Activated naive CD8-positive, alpha-beta T cell treated with anti-CD3 and anti-CD28 coated beads, Interleukin-2, amount 50 U/mL, for 16 hours (primary cell): ENCODE measurements around the gene ZNF467.

Experiments used
- DNase-seq: peaks from one replicate; pipeline ENCODE4 v3.0.0-alpha.2; 2020; ENCODE audit warnings: low read depth, low spot score

Gene ZNF467

GRCh38 chr7:149806726-149807125 lies 33.3 kb upstream of the ZNF467 start:
- DNase-seq = no peak

GRCh38 chr7:149804106-149804505 lies 30.7 kb upstream of the ZNF467 start:
- no peak for DNase-seq

GRCh38 chr7:149803551-149804074 lies 30.2 kb upstream of the ZNF467 start:
- no peak for DNase-seq

GRCh38 chr7:149802966-149803365 lies 29.6 kb upstream of the ZNF467 start:
- DNase-seq = no peak

- no peak for DNase-seq
Observed at GRCh38 chr7:149801816-149802215, 28.4 kb upstream of the ZNF467 start.

- DNase-seq = no peak
Observed at GRCh38 chr7:149801002-149801566, 27.7 kb upstream of the ZNF467 start.

- no peak for DNase-seq
Observed at GRCh38 chr7:149800169-149800555, 26.8 kb upstream of the ZNF467 start.

- peak; percentile 17 for DNase-seq
Observed at GRCh38 chr7:149799397-149800168, 26.2 kb upstream of the ZNF467 start.

GRCh38 chr7:149797771-149798170 lies 24.4 kb upstream of the ZNF467 start:
- DNase-seq = no peak

- DNase-seq = no peak
Observed at GRCh38 chr7:149796287-149796860, 23.0 kb upstream of the ZNF467 start.

- DNase-seq = no peak
Observed at GRCh38 chr7:149795126-149795525, 21.7 kb upstream of the ZNF467 start.

GRCh38 chr7:149794661-149795060 lies 21.3 kb upstream of the ZNF467 start:
- DNase-seq = no peak

- no peak for DNase-seq
Observed at GRCh38 chr7:149793261-149793660, 19.9 kb upstream of the ZNF467 start.

- DNase-seq = no peak
Observed at GRCh38 chr7:149792220-149792595, 18.8 kb upstream of the ZNF467 start.

- DNase-seq = no peak
Observed at GRCh38 chr7:149791411-149792219, 18.2 kb upstream of the ZNF467 start.

GRCh38 chr7:149790754-149791360 lies 17.5 kb upstream of the ZNF467 start:
- no peak for DNase-seq

GRCh38 chr7:149790146-149790548 lies 16.8 kb upstream of the ZNF467 start:
- DNase-seq = no peak

- DNase-seq = no peak
Observed at GRCh38 chr7:149789101-149789500, 15.7 kb upstream of the ZNF467 start.

GRCh38 chr7:149788300-149788851 lies 15.0 kb upstream of the ZNF467 start:
- no peak for DNase-seq

- DNase-seq = no peak
Observed at GRCh38 chr7:149787428-149788299, 14.3 kb upstream of the ZNF467 start.
